Tibial nerve (tissue), 3 donors: ENCODE measurements around the gene RBM28.

Experiments
- CTCF ChIP-seq, 5 experiments: fragments of 200-600 bp in 3 of 5; fragments of 450-650 bp in 2 of 5; sonication (generic) in 3 of 5; IDR thresholded peaks; one replicate each; pipeline ENCODE4 v1.5.1; 2016 to 2019; ENCODE audit warnings: antibody characterized with exemption in 5 of 5, mild to moderate bottlenecking in 3 of 5, moderate library complexity in 2 of 5
- POLR2A ChIP-seq, 2 donors: fragments of 450-650 bp; IDR thresholded peaks; one replicate each; pipeline ENCODE4 v1.6.1; 2017; ENCODE audit warnings: antibody characterized with exemption in 2 of 2, mild to moderate bottlenecking in 2 of 2, moderate library complexity in 2 of 2

- TF ChIP-seq CTCF (IDR thresholded peaks at IDR 0.05): no peak
- TF ChIP-seq POLR2A (IDR thresholded peaks at IDR 0.05): no peak
Measured at GRCh38 chr7:128267595-128267924, 76.1 kb downstream of the RBM28 start.
